Mesenchymal stem cell (in vitro differentiated cells and primary cell): ENCODE data around the gene ADCY3.

Experiments
- DNase-seq: peaks from one replicate; pipeline ENCODE4 v3.0.0-alpha.2; 2013
- H2AFZ ChIP-seq: one replicate; pipeline ENCODE4 v1.6.1; 2013; ENCODE audit warnings: low read depth, mild to moderate bottlenecking, control low read depth, inconsistent platforms, low read length, moderate library complexity
- H2AK5ac ChIP-seq: 2 replicates; pipeline ENCODE4 v1.6.1; 2013; ENCODE audit warnings: low read length, moderate library complexity, mild to moderate bottlenecking, inconsistent platforms; ENCODE audit not compliant: severe bottlenecking
- H2BK120ac ChIP-seq: one replicate; pipeline ENCODE4 v1.6.1; 2013; ENCODE audit warnings: low read depth, mild to moderate bottlenecking, inconsistent platforms, low read length, moderate library complexity
- H2BK12ac ChIP-seq, 2 experiments: one replicate each; pipeline ENCODE4 v1.6.1; 2013; ENCODE audit warnings: inconsistent platforms in 2 of 2, low read length in 2 of 2, mild to moderate bottlenecking in 2 of 2, moderate library complexity in 2 of 2, control low read depth in 1 of 2
- H2BK15ac ChIP-seq: one replicate; pipeline ENCODE4 v1.6.1; 2013; ENCODE audit warnings: mild to moderate bottlenecking, low read depth, inconsistent platforms; ENCODE audit not compliant: poor library complexity, severe bottlenecking
- H2BK5ac ChIP-seq: 2 replicates; pipeline ENCODE4 v1.6.1; 2013; ENCODE audit warnings: low read depth, mild to moderate bottlenecking, low read length, control low read depth, inconsistent platforms; ENCODE audit not compliant: poor library complexity, severe bottlenecking
- H3K14ac ChIP-seq, 2 experiments: one replicate each; pipeline ENCODE4 v1.6.1; 2013; ENCODE audit warnings: inconsistent platforms in 2 of 2, low read length in 2 of 2, control low read depth in 1 of 2, mild to moderate bottlenecking in 1 of 2, moderate library complexity in 1 of 2
- H3K18ac ChIP-seq, 2 experiments: one replicate each; pipeline ENCODE4 v1.6.1; 2013; ENCODE audit warnings: inconsistent platforms in 2 of 2, low read length in 2 of 2, control low read depth in 1 of 2, low read depth in 1 of 2, mild to moderate bottlenecking in 1 of 2
- H3K23ac ChIP-seq, 2 experiments: one replicate each; pipeline ENCODE4 v1.6.1; 2013; ENCODE audit warnings: inconsistent platforms in 2 of 2, low read length in 2 of 2, mild to moderate bottlenecking in 2 of 2, moderate library complexity in 2 of 2, control low read depth in 1 of 2
- H3K27ac ChIP-seq: 2 replicates; pipeline ENCODE4 v1.5.1; 2013; ENCODE audit warnings: mild to moderate bottlenecking, moderate library complexity, low read length, control low read depth, inconsistent platforms; ENCODE audit not compliant: poor library complexity, severe bottlenecking
- H3K27me3 ChIP-seq, 2 experiments: 2 replicates each; pipeline versions ENCODE4 v1.6.1 to v1.7.0; 2013; ENCODE audit warnings: low read length in 2 of 2, mild to moderate bottlenecking in 2 of 2, moderate library complexity in 2 of 2, control low read depth in 1 of 2, inconsistent platforms in 1 of 2; ENCODE audit not compliant: control insufficient read depth in 1 of 2, insufficient read depth in 1 of 2
- H3K36me3 ChIP-seq, 2 experiments: 2 replicates each; pipeline versions ENCODE4 v1.6.1 to v1.7.0; 2013; ENCODE audit warnings: low read length in 2 of 2, control low read depth in 1 of 2, inconsistent platforms in 1 of 2, low read depth in 1 of 2, mild to moderate bottlenecking in 1 of 2; ENCODE audit not compliant: insufficient read depth in 2 of 2, control insufficient read depth in 1 of 2
- H3K4ac ChIP-seq, 2 experiments: one replicate each; pipeline ENCODE4 v1.6.1; 2013; ENCODE audit warnings: inconsistent platforms in 2 of 2, low read length in 2 of 2, mild to moderate bottlenecking in 2 of 2, moderate library complexity in 2 of 2, control low read depth in 1 of 2, low read depth in 1 of 2
- H3K4me1 ChIP-seq: 2 replicates; pipeline ENCODE4 v1.6.1; 2013; ENCODE audit warnings: low read depth, low read length, control low read depth; ENCODE audit not compliant: control insufficient read depth, insufficient read depth
- H3K4me2 ChIP-seq: 2 replicates; pipeline ENCODE4 v1.6.1; 2013; ENCODE audit warnings: low read length, mild to moderate bottlenecking, inconsistent platforms; ENCODE audit not compliant: poor library complexity, severe bottlenecking
- H3K4me3 ChIP-seq, 2 experiments: 2 replicates each; pipeline versions ENCODE4 v1.5.1 to v1.7.0; 2013; ENCODE audit warnings: low read length in 2 of 2, mild to moderate bottlenecking in 2 of 2, control low read depth in 1 of 2, low read depth in 1 of 2; ENCODE audit not compliant: insufficient read depth in 1 of 2
- H3K79me1 ChIP-seq: replicated peaks from 2 replicates; pipeline ENCODE4 v1.6.1; 2013; ENCODE audit warnings: mild to moderate bottlenecking, control low read depth, low read length, inconsistent platforms; ENCODE audit not compliant: poor library complexity, severe bottlenecking
- H3K9ac ChIP-seq: 2 replicates; pipeline ENCODE4 v1.7.0; 2013; ENCODE audit warnings: mild to moderate bottlenecking, low read length, moderate library complexity
- H3K9me3 ChIP-seq: 2 replicates; pipeline ENCODE4 v1.7.0; 2013; ENCODE audit warnings: mild to moderate bottlenecking, low read length; ENCODE audit not compliant: control insufficient read depth
- H4K8ac ChIP-seq: one replicate; pipeline ENCODE4 v1.6.1; 2013; ENCODE audit warnings: inconsistent platforms, mild to moderate bottlenecking, low read length, moderate library complexity
- H4K91ac ChIP-seq: one replicate; pipeline ENCODE4 v1.6.1; 2013; ENCODE audit warnings: mild to moderate bottlenecking, low read length, inconsistent platforms
- WGBS: methylation state at CpG from one replicate; pipeline ENCODE4 v1.1.7; 2013; ENCODE audit warnings: mixed read lengths; 5-methylcytosine and 5-hydroxymethylcytosine counted together

ADCY3 gene

DNA sequence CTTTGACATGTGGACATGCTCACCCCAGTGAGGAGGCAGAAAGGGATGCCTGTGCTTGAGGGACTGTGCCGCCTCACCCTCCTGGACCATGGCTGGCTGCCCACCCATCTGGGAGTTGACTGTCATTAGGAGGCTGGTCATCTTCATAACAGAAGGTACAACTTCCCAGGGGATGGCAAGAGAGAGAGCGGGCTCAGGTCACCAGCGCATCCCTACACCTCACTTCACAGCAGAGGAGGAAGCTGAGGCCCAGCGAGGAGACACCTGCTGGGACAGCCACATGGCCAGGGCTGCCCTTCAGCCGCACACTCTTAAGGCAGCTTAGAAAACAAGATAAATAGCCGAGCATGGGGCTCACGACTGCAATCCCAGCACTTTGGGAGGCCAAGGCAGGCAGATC lies 59.4 kb downstream of the ADCY3 start:
- Histone ChIP-seq H4K8ac (peak overlapping the region; percentile 14), H3K4me2 (no peak overlapping the region), H3K4me3 (no peak overlapping the region), H3K79me1 (peaks cover 8% of the 10 kb centered on the region), H4K91ac (no peak overlapping the region), H2BK120ac (no peak overlapping the region), H3K4ac (no peak overlapping the region), H3K27me3 (no peaks in the 10 kb centered on the region), H3K9me3 (no peaks in the 10 kb centered on the region), H3K27ac (no peak overlapping the region), H2BK15ac (no peak overlapping the region), H3K36me3 (peaks cover 0 to 3% of the 10 kb centered on the region in 2 experiments), H3K4me1 (peaks cover 5% of the 10 kb centered on the region), H3K18ac (no peak overlapping the region), H3K9ac (no peak overlapping the region), H3K23ac (no peak overlapping the region), H2BK12ac (no peak overlapping the region), H2AK5ac (no peak overlapping the region), H2AFZ (no peak overlapping the region), H2BK5ac (no peak overlapping the region), H3K14ac (no peak overlapping the region)
- no peak for DNase-seq
- WGBS, result 98% methylated on average over 7 of the region's 7 CpGs

DNA sequence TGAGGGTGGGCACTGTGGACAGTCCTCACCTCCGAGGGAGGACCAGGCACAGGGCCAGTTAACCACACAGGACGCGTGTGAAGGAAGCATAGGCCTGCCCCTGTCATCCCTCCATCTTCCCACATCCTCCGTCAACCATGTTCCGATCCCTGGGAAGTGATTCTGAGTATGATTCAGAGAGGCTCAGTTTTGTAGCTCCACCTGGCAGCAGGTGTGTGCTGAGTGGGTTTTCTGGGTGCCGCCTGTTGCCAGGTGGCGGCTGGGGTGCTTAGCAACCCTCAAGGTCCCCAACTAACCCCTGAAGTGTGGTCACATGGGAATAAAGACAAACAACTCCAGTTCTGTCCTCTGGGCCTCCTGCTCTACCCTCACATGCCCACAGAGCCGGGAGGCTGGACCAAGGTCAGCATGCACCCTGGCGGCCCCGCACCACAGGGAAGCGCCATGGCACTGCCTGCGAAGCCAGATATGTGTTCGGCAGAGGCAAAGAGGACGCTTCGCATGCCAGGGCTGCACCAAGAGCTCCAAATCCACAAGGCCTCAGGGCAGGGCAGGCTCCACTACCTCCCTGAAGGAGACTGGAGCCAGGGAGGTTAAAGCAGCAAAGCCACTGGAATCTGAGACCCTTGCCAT lies 60.0 kb downstream of the ADCY3 start:
- peak overlapping the region; percentile 57 for H4K8ac ChIP-seq
- H2AFZ ChIP-seq, result no peak overlapping the region
- H3K4me1 ChIP-seq, result peaks cover 6% of the 10 kb centered on the region
- no peak overlapping the region for H2BK15ac ChIP-seq
- no peak for DNase-seq
- H3K9ac ChIP-seq, result no peak overlapping the region
- H3K23ac ChIP-seq, result no peak overlapping the region
- no peak overlapping the region for H3K18ac ChIP-seq
- H3K27me3 ChIP-seq, result no peaks in the 10 kb centered on the region
- H4K91ac ChIP-seq, result peak overlapping the region; percentile 78
- H3K36me3 ChIP-seq, result peaks cover 0 to 3% of the 10 kb centered on the region in 2 experiments
- H2BK120ac ChIP-seq, result no peak overlapping the region
- H3K4me2 ChIP-seq, result no peak overlapping the region
- peaks cover 7% of the 10 kb centered on the region for H3K79me1 ChIP-seq
- no peak overlapping the region for H3K4ac ChIP-seq
- H2BK12ac ChIP-seq, result peak overlapping the region; percentile 11 to 49
- H3K14ac ChIP-seq, result no peak overlapping the region
- no peak overlapping the region for H2AK5ac ChIP-seq
- H2BK5ac ChIP-seq, result no peak overlapping the region
- H3K27ac ChIP-seq, result no peak overlapping the region
- no peak overlapping the region for H3K4me3 ChIP-seq
- 98% methylated on average over 12 of the region's 15 CpGs for WGBS
- H3K9me3 ChIP-seq, result no peaks in the 10 kb centered on the region

GRCh38 chr2:24858996-24859395 lies 61.0 kb downstream of the ADCY3 start:
- H2AFZ ChIP-seq, result no peak overlapping the region
- H3K18ac ChIP-seq, result peak overlapping the region in 1 of 2 experiments; percentile 21
- WGBS, result 97% methylated on average over 13 of the region's 13 CpGs
- no peak for DNase-seq
- no peak overlapping the region for H3K4ac ChIP-seq
- no peak overlapping the region for H3K9ac ChIP-seq
- H3K4me3 ChIP-seq, result no peak overlapping the region
- no peak overlapping the region for H2BK120ac ChIP-seq
- no peak overlapping the region for H3K23ac ChIP-seq
- no peak overlapping the region for H2BK15ac ChIP-seq
- H2BK12ac ChIP-seq, result no peak overlapping the region
- H3K4me2 ChIP-seq, result no peak overlapping the region
- H3K27ac ChIP-seq, result no peak overlapping the region
- H3K4me1 ChIP-seq, result peaks cover 6% of the 10 kb centered on the region
- H3K79me1 ChIP-seq, result peaks cover 6% of the 10 kb centered on the region
- no peak overlapping the region for H4K91ac ChIP-seq
- H3K14ac ChIP-seq, result peak overlapping the region in 1 of 2 experiments; percentile 41
- H3K27me3 ChIP-seq, result no peaks in the 10 kb centered on the region
- H4K8ac ChIP-seq, result no peak overlapping the region
- H3K36me3 ChIP-seq, result peaks cover 0 to 3% of the 10 kb centered on the region in 2 experiments
- H2BK5ac ChIP-seq, result no peak overlapping the region
- no peaks in the 10 kb centered on the region for H3K9me3 ChIP-seq
- no peak overlapping the region for H2AK5ac ChIP-seq

DNA sequence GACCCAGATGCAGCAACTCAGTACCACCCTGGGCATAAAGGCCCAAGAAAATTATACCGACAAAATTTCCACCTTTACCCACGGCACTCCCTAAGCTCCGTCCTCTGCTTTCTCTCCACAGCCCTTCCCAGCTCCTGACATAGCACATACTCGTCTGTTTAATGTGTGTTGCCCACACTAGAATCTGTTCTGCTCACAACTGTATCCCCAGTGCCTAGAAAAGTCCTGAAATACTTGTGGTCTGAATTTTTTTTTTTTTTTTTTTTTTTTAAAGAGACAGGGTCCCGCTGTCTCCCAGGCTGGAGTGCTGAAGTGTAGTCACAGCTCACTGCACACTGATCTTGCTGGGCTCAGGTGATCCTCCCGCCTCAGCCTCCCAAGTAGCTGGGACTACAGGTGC lies 62.3 kb downstream of the ADCY3 start:
- no peak overlapping the region for H3K9ac ChIP-seq
- H4K8ac ChIP-seq, result no peak overlapping the region
- H3K18ac ChIP-seq, result peak overlapping the region in 1 of 2 experiments; percentile 37
- WGBS, result 80% methylated on average over 6 of the region's 6 CpGs
- no peak overlapping the region for H3K4ac ChIP-seq
- H2BK5ac ChIP-seq, result no peak overlapping the region
- no peak overlapping the region for H3K4me2 ChIP-seq
- H3K23ac ChIP-seq, result no peak overlapping the region
- H2AFZ ChIP-seq, result no peak overlapping the region
- H2BK12ac ChIP-seq, result no peak overlapping the region
- H3K4me1 ChIP-seq, result peaks cover 6% of the 10 kb centered on the region
- no peak overlapping the region for H2BK120ac ChIP-seq
- no peak overlapping the region for H2AK5ac ChIP-seq
- H3K36me3 ChIP-seq, result peaks cover 0 to 3% of the 10 kb centered on the region in 2 experiments
- no peak overlapping the region for H3K27ac ChIP-seq
- H3K27me3 ChIP-seq, result no peaks in the 10 kb centered on the region
- H3K4me3 ChIP-seq, result no peak overlapping the region
- no peak overlapping the region for H4K91ac ChIP-seq
- no peak for DNase-seq
- H2BK15ac ChIP-seq, result no peak overlapping the region
- H3K9me3 ChIP-seq, result no peaks in the 10 kb centered on the region
- H3K79me1 ChIP-seq, result peaks cover 6% of the 10 kb centered on the region
- no peak overlapping the region for H3K14ac ChIP-seq
